Smooth muscle cell (in vitro differentiated cells): ENCODE measurements around the gene C1QL4. TPM values are rescaled to one million over a fixed set of nuclear protein-coding genes. Genes with fewer than 3 reads are reported as not detected.
A peak's percentile ranks its signal among the peaks of the same experiment; 100 is the strongest.

Source experiments
- DNase-seq: peaks from one replicate; lab custom pipeline; 2025; ENCODE audit not compliant: unreplicated experiment; lab: John Stamatoyannopoulos, UW
- H2AFZ ChIP-seq: fragments of 200-600 bp; sonication (generic); 2 replicates; pipeline ENCODE4 v1.6.0; 2016; ENCODE audit warnings: antibody characterized with exemption, low read depth, mild to moderate bottlenecking
- H3F3A ChIP-seq: fragments of 200-600 bp; sonication (generic); 2 replicates; pipeline ENCODE4 v1.6.0; 2017; ENCODE audit warnings: antibody characterized with exemption, low read depth
- H3K27ac ChIP-seq: fragments of 200-600 bp; sonication (generic); 2 replicates; pipeline ENCODE4 v1.5.1; 2016; ENCODE audit warnings: low read depth, mild to moderate bottlenecking
- H3K27me3 ChIP-seq: fragments of 200-600 bp; sonication (generic); 2 replicates; pipeline ENCODE4 v1.6.1; 2016; ENCODE audit warnings: low read depth, mild to moderate bottlenecking
- H3K36me3 ChIP-seq: fragments of 200-600 bp; sonication (generic); 2 replicates; pipeline ENCODE4 v1.5.1; 2016; ENCODE audit warnings: low read depth
- H3K4me1 ChIP-seq: fragments of 200-600 bp; sonication (generic); 2 replicates; pipeline ENCODE4 v1.5.1; 2016; ENCODE audit warnings: low read depth
- H3K4me2 ChIP-seq: fragments of 200-600 bp; sonication (generic); 2 replicates; pipeline ENCODE4 v1.6.0; 2016; ENCODE audit warnings: mild to moderate bottlenecking
- H3K4me3 ChIP-seq: fragments of 200-600 bp; sonication (generic); 2 replicates; pipeline ENCODE4 v1.5.1; 2016; ENCODE audit warnings: mild to moderate bottlenecking
- H3K79me2 ChIP-seq: fragments of 200-600 bp; sonication (generic); 2 replicates; pipeline ENCODE4 v1.6.0; 2016; ENCODE audit warnings: low read depth, mild to moderate bottlenecking
- H3K9ac ChIP-seq: fragments of 200-600 bp; sonication (generic); 2 replicates; pipeline ENCODE4 v1.6.0; 2016; ENCODE audit warnings: low read depth
- H3K9me3 ChIP-seq: fragments of 200-600 bp; sonication (generic); replicated peaks from 2 replicates; pipeline ENCODE4 v1.5.1; 2016; ENCODE audit warnings: low read depth
- H4K20me1 ChIP-seq: fragments of 200-600 bp; sonication (generic); 2 replicates; pipeline ENCODE4 v1.6.0; 2016; ENCODE audit warnings: low read depth
- CTCF ChIP-seq: fragments of 200-600 bp; sonication (generic); IDR thresholded peaks from 2 replicates; pipeline ENCODE4 v1.5.1; 2017; ENCODE audit warnings: borderline replicate concordance, mild to moderate bottlenecking, antibody characterized with exemption; ENCODE audit not compliant: insufficient read depth, poor library complexity, severe bottlenecking
- WGBS: methylation state at CpG from one replicate; pipeline ENCODE4 v1.1.7; 2016; ENCODE audit warnings: low lambda C conversion rate; 5-methylcytosine and 5-hydroxymethylcytosine counted together
- polyA plus RNA-seq: library from polyadenylated mRNA; unstranded; fragments of >200 nt; fragmentation: Nextera tagmentation; extraction: Ambion mirVana; gene quantifications from 2 replicates; pipeline ENCODE4 v1.2.1, GENCODE V29; 2016
- total RNA-seq: library from RNA; depleted of rRNA; stranded (reverse); fragments of >200 nt; gene quantifications from 2 replicates; pipeline ENCODE4 v1.2.3, GENCODE V29; 2014

C1QL4 gene
- total and polyA plus RNA-seq, 2 experiments from 2014 or later, result 0.09 TPM; not detected in 1

GRCh38 chr12:49370539-49370938 is 33.6 kb upstream of the C1QL4 start:
- no peak for TF ChIP-seq CTCF
- Histone ChIP-seq H3K4me1 (peaks cover 24% of the 10 kb centered on the region), H4K20me1 (peaks cover 68% of the 10 kb centered on the region), H3K36me3 (no peaks in the 10 kb centered on the region), H3F3A (peaks cover 7% of the 10 kb centered on the region), H3K4me2 (no peak overlapping the region), H3K9me3 (no peaks in the 10 kb centered on the region), H3K4me3 (no peak overlapping the region), H3K27ac (no peak overlapping the region), H3K27me3 (no peaks in the 10 kb centered on the region), H2AFZ (no peak overlapping the region), H3K9ac (no peak overlapping the region), H3K79me2 (peaks cover 70% of the 10 kb centered on the region)
- WGBS, result 97% methylated on average over 6 of the region's 6 CpGs
- no peak for DNase-seq

GRCh38 chr12:49369411-49370145 is 32.6 kb upstream of the C1QL4 start:
- TF ChIP-seq CTCF, result peak; percentile 23
- Histone ChIP-seq H3K27ac (no peak overlapping the region), H3K79me2 (peaks cover 62% of the 10 kb centered on the region), H3K27me3 (no peaks in the 10 kb centered on the region), H3K9ac (no peak overlapping the region), H3K36me3 (no peaks in the 10 kb centered on the region), H3K4me3 (peak overlapping the region; percentile 14), H3K4me2 (peak overlapping the region; percentile 94), H3K9me3 (no peaks in the 10 kb centered on the region), H3K4me1 (peaks cover 24% of the 10 kb centered on the region), H3F3A (peaks cover 7% of the 10 kb centered on the region), H2AFZ (no peak overlapping the region), H4K20me1 (peaks cover 59% of the 10 kb centered on the region)
- 70% methylated on average over 6 of the region's 6 CpGs for WGBS
- no peak for DNase-seq

- peaks cover 7% of the 10 kb centered on the region for H3F3A ChIP-seq
- H3K79me2 ChIP-seq, result peaks cover 50% of the 10 kb centered on the region
- H4K20me1 ChIP-seq, result peaks cover 45% of the 10 kb centered on the region
- H3K4me2 ChIP-seq, result peak overlapping the region; percentile 94
- no peaks in the 10 kb centered on the region for H3K27me3 ChIP-seq
- no peak for TF ChIP-seq CTCF
- no peak for DNase-seq
- H3K4me3 ChIP-seq, result peak overlapping the region; percentile 98
- no peaks in the 10 kb centered on the region for H3K9me3 ChIP-seq
- H3K36me3 ChIP-seq, result no peaks in the 10 kb centered on the region
- WGBS, result 21% methylated on average over 3 of the region's 3 CpGs
- H2AFZ ChIP-seq, result peak overlapping the region; percentile 99
- peaks cover 24% of the 10 kb centered on the region for H3K4me1 ChIP-seq
- peak overlapping the region; percentile 91 for H3K9ac ChIP-seq
- H3K27ac ChIP-seq, result peak overlapping the region; percentile 90
Measured at GRCh38 chr12:49368240-49368600, 31.2 kb upstream of the C1QL4 start.
